ENCODE measurements around the gene PRRC2A. TPM values are rescaled to one million over a fixed set of nuclear protein-coding genes. Genes with fewer than 3 reads are reported as not detected.

The PRRC2A gene
- total RNA-seq, 1 donor from 2014 or later: 290 TPM

GRCh38 chr6:31662124-31662723 is 41.7 kb downstream of the PRRC2A start:
- peaks cover 6% of the 10 kb centered on the region for H3K36me3 Mint-ChIP-seq
- no peak for DNase-seq (ENCODE audit: low spot score in 2 of 2, unreplicated experiment in 2 of 2)
- H3K9me3 Mint-ChIP-seq: no peaks in the 10 kb centered on the region
- peak overlapping the region; percentile 36 for H3K4me3 Mint-ChIP-seq
- H3K27me3 Mint-ChIP-seq (ENCODE audit: low read depth): no peaks in the 10 kb centered on the region
- H3K4me1 Mint-ChIP-seq: peaks cover 69% of the 10 kb centered on the region
- peak overlapping the region; percentile 53 for H3K27ac Mint-ChIP-seq
- TF ChIP-seq, protein P1, sequence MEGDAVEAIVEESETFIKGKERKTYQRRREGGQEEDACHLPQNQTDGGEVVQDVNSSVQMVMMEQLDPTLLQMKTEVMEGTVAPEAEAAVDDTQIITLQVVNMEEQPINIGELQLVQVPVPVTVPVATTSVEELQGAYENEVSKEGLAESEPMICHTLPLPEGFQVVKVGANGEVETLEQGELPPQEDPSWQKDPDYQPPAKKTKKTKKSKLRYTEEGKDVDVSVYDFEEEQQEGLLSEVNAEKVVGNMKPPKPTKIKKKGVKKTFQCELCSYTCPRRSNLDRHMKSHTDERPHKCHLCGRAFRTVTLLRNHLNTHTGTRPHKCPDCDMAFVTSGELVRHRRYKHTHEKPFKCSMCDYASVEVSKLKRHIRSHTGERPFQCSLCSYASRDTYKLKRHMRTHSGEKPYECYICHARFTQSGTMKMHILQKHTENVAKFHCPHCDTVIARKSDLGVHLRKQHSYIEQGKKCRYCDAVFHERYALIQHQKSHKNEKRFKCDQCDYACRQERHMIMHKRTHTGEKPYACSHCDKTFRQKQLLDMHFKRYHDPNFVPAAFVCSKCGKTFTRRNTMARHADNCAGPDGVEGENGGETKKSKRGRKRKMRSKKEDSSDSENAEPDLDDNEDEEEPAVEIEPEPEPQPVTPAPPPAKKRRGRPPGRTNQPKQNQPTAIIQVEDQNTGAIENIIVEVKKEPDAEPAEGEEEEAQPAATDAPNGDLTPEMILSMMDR (IDR thresholded peaks at IDR 0.05; ENCODE audit: unreplicated experiment): no peak

- H3K4me1 Mint-ChIP-seq: peaks cover 65% of the 10 kb centered on the region
- H3K9me3 Mint-ChIP-seq: no peaks in the 10 kb centered on the region
- TF ChIP-seq, protein P1 (IDR thresholded peaks at IDR 0.05; ENCODE audit: unreplicated experiment): no peak
- H3K27me3 Mint-ChIP-seq (ENCODE audit: low read depth): no peaks in the 10 kb centered on the region
- H3K4me3 Mint-ChIP-seq: peak overlapping the region; percentile 86
- peaks cover 10% of the 10 kb centered on the region for H3K36me3 Mint-ChIP-seq
- H3K27ac Mint-ChIP-seq: peak overlapping the region; percentile 95
- no peak for DNase-seq (ENCODE audit: low spot score in 2 of 2, unreplicated experiment in 2 of 2)
These were observed 42.8 kb downstream of the PRRC2A start for GRCh38 chr6:31663126-31663960.

DNA sequence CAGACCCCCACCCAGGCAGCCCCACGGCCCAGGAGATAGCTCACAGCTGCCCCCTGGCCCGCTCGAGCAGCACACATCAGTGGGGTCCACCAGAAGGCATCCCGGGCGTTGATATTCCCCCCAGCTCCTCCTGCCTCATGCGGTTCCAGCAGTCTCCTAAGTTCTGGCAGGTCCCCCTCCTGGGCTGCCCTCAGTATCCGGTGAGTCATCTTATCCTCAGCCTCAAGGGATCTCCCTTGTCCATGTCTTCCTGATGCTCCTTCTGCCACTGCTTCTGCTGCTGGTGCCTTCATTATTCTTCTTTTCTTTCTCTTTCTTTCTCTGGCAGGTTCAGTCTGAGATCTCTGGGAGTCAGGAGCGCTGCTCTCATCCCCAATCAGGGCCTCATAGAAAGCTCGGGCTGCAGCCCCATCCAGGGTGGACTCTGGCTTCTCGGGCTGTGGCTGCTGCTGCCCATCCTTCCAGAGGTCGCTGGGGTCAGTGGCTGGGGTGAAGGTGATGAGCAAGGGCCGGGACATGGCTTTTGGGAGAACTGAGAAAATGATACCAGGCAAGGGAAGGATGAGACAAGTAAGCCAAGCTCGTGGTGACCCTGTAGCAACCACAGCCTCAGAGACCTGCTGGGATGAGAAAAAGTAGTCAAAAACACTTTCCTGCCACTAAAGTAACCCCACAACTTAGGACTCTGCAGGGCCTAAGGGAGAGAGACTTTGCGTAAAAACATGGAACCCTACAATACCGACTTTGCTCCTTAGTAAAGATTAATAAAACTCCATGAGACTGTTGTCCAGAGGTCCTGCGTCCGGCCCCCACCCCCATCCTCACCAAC is 43.7 kb downstream of the PRRC2A start:
- H3K4me3 Mint-ChIP-seq: peak overlapping the region; percentile 86
- TF ChIP-seq, protein P1 (IDR thresholded peaks at IDR 0.05; ENCODE audit: unreplicated experiment): no peak
- H3K27me3 Mint-ChIP-seq (ENCODE audit: low read depth): no peaks in the 10 kb centered on the region
- no peaks in the 10 kb centered on the region for H3K9me3 Mint-ChIP-seq
- peaks cover 58% of the 10 kb centered on the region for H3K4me1 Mint-ChIP-seq
- no peak for DNase-seq (ENCODE audit: low spot score in 2 of 2, unreplicated experiment in 2 of 2)
- peak overlapping the region; percentile 95 for H3K27ac Mint-ChIP-seq
- H3K36me3 Mint-ChIP-seq: peaks cover 10% of the 10 kb centered on the region

GRCh38 chr6:31664790-31665500 is 44.4 kb downstream of the PRRC2A start, which contains the start of gene GPANK1:
TSS of gene GPANK1 (minus strand) at chr6:31664997. CDS start at chr6:31664478, 519 bp downstream.
- Mint-ChIP-seq H3K27me3 (ENCODE audit: low read depth) (no peaks in the 10 kb centered on the region), H3K4me1 (peaks cover 50% of the 10 kb centered on the region), H3K27ac (peak within 1 kb of the TSS; percentile 95), H3K9me3 (no peaks in the 10 kb centered on the region), H3K36me3 (peaks cover 13% of the 10 kb centered on the region), H3K4me3 (peak within 1 kb of the TSS; percentile 86)
- TF ChIP-seq, protein P1 (IDR thresholded peaks at IDR 0.05; ENCODE audit: unreplicated experiment): no peak
- peak; percentile 61 to 82 for DNase-seq (ENCODE audit: low spot score in 2 of 2, unreplicated experiment in 2 of 2)
